AG08396 (cell line): Measurements from ENCODE around the gene TOP2B.
A peak's percentile ranks its signal among the peaks of the same experiment; 100 is the strongest.

ENCODE experiments used
- DNase-seq: peaks from one replicate; pipeline ENCODE4 v3.0.0; 2012; ENCODE audit warnings: low spot score, mixed read lengths

Gene TOP2B, protein sequence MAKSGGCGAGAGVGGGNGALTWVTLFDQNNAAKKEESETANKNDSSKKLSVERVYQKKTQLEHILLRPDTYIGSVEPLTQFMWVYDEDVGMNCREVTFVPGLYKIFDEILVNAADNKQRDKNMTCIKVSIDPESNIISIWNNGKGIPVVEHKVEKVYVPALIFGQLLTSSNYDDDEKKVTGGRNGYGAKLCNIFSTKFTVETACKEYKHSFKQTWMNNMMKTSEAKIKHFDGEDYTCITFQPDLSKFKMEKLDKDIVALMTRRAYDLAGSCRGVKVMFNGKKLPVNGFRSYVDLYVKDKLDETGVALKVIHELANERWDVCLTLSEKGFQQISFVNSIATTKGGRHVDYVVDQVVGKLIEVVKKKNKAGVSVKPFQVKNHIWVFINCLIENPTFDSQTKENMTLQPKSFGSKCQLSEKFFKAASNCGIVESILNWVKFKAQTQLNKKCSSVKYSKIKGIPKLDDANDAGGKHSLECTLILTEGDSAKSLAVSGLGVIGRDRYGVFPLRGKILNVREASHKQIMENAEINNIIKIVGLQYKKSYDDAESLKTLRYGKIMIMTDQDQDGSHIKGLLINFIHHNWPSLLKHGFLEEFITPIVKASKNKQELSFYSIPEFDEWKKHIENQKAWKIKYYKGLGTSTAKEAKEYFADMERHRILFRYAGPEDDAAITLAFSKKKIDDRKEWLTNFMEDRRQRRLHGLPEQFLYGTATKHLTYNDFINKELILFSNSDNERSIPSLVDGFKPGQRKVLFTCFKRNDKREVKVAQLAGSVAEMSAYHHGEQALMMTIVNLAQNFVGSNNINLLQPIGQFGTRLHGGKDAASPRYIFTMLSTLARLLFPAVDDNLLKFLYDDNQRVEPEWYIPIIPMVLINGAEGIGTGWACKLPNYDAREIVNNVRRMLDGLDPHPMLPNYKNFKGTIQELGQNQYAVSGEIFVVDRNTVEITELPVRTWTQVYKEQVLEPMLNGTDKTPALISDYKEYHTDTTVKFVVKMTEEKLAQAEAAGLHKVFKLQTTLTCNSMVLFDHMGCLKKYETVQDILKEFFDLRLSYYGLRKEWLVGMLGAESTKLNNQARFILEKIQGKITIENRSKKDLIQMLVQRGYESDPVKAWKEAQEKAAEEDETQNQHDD (N-terminal part only)

DNA sequence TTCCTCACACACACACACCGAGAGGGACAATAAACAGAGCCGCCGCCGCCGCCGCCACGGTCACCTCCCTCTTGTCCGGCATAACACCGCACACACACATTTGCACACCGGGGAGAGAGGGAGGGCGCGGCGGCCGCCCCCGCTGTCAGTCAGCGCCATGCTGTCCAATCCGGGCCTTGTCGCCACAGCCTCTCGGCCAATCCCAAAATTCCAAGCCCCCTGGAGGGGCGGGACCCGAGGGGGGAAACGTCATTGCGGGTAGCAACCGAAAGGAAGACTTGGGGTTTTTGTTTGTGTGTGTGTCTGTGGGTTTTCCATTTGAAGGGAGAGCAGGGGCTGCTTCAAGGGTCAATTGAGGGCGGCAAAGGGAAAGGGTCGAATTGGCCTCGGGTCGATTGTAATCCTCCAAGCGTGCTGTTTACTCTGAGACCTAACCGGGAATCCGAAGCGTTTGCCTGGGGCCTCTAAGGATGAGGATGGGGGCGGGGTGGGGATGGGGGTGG is at the start of gene TOP2B:
Gene TOP2B (minus strand): TSS at position 96 of the 503 bp plus-strand sequence. CDS start 610 bp downstream, outside the sequence.
- peak; percentile 98 for DNase-seq

DNA sequence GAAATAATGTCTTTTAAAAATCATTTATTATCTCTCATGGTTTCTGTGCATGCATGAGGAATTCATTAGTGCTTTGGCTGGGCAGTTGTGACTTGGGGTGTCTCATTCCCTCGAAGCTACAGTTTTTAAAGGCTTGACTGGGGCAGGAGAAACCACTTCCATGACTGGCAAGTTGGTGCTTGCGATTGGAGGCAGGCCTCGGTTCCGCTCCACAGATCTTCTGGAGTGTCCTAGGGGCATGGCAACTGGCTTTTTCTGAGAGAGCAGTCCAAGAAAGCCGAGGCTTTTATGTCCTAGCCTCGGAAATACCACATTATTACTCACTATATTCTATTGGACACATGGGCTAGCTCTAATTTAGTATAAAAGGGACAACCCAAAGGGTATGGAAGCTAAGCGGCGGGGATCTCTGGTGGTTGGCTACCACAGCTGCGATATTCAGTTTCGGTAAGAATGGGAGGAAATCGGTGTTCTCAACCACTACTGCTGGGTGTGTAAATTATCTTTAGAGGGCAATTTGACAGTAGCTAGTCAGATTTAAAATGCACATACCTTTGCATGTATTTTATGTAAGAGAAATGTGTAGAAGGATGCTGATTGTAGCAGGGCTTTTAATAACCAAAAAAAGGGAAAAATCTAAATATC is 48.8 kb upstream of the TOP2B start:
- no peak for DNase-seq

DNA sequence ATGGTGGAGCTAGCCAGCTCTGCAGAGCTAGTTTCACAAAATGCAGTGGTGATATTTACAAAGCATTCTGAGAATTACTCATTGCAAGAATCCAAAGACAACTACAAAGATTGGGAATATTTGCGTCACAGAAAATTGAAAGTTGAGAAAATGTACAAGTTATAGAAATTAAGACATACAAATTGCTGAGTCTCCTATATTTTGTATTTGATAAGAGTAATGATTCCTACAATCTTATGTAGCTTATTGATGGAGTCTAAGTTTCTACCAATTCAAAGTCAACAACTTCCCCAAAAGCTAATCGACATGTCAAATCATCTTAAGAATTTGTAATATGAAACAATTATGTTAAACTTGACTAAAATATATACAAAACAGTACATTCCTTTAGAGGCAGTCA is 46.4 kb upstream of the TOP2B start:
- DNase-seq, result no peak

DNA sequence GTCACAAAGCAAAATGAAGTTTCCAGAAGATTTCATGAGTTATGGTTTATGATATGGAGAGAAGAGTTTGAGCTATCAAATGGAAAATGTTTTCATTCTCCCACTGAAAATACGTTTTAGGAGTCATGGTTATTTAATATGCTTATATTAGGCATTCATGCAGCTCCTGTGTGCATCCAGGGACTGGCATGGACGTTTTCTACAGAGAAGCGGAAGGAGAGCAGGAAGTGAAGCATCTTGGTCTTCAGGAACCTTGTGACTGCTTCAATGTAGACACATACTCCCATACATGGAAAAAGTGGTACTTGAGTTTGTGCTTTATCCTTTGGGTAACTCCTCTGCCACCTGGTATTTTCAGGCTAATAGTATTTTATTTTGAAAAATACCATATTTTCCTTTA is 43.3 kb upstream of the TOP2B start:
- no peak for DNase-seq

DNA sequence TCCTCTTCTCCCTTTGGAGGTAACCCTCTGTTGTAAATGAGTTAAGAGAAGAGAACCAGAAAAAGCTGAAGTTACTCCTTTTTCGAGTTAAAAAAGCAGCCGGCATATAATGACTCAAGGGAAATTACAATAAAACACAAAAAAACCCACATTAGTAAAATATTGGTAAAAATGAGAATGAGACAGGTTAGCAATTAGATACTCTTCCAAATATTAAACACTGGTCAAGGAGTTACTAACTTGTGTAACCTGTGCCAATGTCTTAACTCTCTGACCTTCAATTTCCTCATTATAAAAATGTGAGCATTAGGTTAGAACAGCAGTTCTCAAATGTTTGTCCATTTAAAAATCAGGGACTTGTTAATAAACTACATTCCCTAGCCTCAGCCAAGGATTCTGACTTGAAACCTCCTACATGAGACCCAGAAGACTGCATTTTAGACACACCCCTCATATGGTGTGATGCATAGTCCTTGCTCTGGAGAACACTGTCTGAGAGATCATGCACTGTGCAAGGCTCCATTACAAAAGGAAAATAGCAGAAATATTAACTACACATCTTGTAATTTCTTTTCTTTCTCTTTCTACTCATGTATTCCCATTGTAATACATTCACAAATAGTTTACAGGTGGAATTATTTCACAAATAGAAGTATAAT is 42.7 kb upstream of the TOP2B start:
- no peak for DNase-seq

DNA sequence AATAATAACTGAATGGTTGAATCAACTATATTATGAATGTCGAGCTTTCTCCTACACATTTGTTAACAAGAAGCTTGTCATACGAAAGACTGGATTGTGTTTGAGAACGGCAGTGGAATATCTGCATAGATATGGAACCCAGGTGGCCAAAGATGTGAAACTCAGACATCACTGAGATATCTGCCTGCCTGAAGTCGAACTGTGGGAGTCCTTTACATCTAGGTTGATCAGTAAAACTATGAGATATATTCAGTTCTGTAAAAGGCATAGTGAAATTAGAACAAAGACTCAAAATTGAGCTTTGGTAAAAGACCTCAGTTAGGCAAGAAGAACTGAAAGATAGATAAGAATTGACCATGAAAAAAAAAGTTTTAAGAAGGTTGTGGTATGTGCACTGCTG is 41.5 kb upstream of the TOP2B start:
- no peak for DNase-seq

DNA sequence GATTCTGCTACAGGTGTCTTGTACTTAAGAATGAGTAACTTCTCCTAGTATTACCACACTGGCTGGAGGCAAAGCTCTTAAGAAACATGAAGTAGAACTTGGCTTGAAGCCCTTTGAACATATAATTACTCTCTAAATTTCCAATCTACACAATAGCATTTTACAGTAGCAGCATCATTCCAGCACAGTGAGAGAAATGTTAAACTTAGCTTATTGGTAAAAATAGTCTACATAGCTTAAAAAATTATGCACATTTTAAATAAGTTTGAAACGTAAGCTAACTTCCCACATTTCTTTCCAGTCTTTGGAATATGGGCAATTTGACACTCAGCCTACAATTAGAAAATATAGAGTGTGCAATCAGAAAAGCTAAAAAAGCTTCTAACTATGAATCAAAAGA is 32.8 kb upstream of the TOP2B start:
- DNase-seq, result no peak

DNA sequence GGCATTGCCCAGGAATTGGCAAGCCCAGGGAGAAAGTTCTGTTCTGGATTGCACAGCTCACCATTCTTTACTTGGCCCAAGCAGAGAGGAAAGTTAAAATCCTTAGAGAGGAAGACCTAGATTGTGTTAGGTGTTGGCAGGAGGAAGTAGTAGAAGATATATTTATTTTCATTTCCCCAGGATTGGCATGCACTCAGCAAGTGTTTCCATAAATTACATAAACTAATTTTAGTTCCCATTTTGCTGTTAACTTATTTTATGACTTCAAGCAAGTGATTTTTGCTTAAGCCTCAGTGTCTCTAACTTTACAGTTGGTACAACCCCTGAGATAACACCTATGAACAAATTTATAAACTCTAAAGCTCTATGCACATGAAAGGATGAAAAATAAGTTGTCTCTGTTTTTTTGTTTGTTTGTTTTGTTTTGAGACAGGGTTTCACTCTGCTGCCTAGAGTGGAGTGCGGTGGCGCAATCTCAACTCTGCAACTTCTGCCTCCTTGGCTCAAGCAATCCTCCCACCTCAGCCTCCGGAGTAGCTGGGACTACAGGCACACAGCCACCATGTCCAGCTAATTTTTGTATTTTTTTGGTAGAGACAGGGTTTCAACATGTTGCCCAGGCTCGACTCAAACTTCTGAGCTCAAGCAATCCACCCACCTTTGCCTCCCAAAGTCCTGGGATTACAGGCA is 31.2 kb upstream of the TOP2B start:
- DNase-seq, result no peak

DNA sequence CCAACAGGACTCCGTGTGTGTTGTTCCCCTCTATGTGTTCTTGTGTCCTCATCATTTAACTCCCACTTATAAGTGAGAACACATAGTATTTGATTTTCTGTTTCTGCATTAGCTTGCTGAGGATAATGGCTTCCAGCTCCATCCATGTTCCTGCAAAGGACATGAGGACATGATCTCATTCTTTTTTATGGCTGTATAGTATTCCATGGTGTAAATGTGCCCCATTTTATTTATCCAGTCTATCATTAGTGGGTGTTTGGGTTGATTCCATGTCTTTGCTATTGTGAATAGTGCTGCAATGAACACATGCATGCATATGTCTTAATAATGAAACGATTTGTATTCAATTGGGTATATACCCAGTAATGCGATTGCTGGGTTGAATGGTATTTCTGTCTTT is 28.5 kb upstream of the TOP2B start:
- DNase-seq, result no peak

DNA sequence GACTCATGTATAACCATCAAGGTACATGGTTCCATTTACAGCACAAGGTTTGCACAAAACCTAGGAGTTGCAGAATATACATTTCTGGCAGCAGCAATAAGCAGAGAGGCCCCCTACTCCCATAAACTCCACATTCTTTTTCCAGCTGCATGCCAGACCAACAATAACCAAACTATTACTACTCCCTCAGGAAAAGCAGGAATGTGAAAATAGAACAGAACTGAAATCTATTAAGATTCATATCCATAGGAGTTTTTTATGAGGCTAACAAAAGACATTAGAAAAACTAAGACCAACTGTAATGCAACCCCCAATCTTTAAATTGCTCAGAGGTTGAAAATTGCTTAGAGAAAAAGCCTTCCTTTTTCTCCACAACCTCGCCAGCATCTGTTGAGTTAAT is 27.6 kb upstream of the TOP2B start:
- no peak for DNase-seq

DNA sequence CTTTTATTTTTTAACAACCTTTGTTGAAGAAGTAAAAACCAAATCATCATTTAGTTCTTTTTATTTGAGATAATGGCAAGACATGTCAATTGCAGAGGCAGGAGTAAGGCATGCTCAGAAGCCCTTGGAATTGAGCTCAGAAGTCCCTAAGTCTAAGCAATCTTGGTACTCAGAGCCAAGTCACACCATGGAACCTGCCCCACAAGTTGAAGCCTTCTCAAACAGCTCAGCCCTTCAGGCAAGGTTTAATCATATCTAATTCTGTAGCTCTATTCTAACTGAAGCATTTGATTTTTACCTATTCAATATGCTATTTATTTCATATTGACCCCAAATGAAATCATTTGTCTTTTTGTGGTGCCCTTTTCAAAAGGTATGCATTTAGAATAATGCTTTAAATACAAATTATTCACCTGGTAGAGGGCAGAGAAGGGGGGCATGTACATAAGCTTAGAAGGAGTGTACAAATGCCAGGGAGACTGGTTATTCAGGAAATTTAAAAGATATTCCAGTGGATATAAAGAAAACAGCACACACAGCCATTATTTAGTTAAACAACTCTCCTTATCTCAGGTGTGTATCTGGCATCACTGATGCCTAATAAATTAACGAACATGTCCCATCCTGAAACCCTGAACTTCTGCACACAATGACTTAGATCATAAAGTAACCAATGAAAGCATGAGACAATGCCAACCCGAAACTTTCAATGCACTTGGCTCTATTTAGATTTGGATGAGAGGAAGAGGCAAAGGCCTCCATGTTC is 26.2 kb upstream of the TOP2B start:
- DNase-seq, result no peak

DNA sequence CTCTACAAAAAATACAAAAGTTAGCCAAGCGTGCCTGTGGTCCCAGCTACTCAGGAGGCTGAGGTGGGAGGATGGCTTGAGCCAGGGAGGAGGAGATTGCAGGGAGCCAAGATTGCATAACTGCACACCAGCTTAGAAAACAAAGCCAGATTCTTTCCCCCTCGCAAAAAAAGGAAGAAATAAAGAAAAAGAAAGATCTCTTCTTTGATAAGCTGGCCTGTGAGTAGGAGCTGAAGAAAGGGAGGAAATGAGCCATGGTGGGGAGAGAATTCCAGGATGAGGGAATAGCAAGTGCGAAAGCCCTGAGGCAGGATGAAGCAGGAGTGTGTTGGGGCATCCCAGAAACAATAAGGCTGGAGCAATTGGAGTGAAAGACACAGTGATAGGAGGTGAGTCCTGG is 24.5 kb upstream of the TOP2B start:
- no peak for DNase-seq

DNA sequence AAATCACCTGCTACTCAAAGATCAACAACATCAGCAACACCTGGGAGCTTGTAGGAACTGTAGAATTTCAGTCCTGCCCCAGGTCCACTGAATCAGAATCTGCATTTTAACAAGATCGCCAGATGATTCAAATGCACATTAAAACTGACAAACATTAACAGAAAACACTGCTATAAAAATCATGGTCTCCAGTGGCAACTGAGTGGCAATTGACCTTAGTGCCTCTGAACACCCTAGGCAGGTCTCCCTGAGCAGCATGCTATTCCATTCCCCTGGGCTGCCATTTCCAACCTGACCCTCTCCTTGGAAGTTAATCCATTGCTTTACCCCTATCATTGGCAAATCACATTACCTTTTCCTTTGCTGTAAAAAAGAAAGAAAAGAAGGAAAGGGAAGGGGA is 23.0 kb upstream of the TOP2B start:
- DNase-seq, result no peak

DNA sequence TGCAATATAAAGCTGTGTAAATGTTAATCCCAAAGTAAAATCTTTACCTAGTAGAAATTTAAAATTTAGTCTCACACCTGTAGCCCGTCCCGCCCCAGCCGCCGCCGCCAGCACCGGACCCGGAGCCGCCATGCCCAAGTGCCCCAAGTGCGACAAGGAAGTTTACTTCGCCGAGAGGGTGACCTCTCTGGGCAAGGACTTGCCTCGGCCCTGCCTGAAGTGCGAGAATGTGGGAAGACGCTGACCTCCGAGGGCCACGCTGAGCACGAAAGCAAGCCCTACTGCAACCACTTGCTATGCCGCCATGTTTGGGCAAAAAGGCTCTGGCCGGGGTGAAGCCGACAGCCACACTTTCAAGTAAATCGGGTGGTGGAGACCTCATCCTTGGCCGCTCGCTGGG is 22.1 kb upstream of the TOP2B start:
- no peak for DNase-seq

DNA sequence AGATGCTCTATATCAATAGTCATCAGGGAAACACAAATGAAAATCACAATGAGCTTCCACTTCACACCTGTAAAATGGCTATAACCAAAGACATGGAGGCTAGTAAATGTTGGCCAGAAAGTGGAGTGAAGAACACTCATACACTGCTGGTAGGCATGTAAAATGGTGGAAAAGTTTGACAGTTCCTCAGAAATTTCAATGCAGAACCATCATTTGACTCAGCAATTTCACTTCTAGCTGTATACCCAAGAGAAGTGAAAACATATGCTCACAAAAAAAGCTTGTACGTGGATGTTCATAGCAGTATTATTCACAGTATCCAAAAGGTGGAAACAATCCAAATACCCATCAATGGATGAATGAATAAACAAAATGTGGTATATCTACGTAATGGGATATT is 19.2 kb upstream of the TOP2B start:
- DNase-seq, result no peak

DNA sequence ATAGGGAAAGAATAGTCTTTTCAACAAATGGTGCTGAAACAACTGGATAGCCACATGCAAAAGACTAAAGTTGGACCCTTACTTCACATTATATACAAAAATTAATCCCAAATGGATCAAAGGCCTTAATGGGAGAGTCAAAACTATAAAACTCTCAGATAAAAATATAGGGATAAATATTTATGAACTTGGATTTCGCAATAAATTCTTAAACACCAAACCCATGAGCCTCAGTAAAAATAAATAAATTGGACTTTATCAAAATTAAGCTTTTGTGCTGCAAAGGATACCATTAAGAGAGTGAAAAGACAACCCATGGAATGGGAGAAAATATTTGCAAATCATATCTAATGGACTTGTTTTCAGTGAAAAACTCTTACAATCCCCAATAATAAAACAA is 18.7 kb upstream of the TOP2B start:
- no peak for DNase-seq

DNA sequence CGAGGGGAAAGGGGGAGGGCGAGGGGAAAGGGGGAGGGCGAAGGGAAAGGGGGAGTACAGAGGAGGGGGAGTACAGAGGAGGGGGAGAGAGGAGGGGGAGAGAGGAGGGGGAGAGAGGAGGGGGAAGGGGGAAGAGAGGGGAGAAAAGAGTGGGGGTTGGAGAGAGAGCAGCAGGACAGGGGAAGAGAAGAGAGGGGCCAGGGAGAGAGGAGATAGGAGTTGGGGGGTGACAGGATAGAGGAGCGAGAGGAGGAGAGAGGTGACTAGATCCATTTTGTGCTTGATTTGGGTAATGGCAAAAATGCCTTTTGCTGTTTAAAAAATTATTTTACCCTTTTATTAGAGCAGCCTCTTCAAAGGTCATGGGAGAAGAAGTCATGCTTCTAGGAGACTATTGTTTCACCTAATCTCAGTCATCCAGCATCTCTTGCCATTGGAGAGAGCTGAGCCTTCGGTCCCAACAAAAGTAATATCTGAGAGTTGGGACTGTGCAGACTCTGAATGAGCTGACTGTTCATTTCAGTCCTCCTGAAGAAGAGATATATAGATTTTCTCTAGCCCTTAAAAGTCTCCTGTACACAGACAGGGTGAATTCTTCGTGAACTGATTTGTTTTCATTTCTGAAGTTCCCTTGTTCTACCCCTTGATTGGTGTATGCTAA is 15.1 kb upstream of the TOP2B start:
- no peak for DNase-seq

DNA sequence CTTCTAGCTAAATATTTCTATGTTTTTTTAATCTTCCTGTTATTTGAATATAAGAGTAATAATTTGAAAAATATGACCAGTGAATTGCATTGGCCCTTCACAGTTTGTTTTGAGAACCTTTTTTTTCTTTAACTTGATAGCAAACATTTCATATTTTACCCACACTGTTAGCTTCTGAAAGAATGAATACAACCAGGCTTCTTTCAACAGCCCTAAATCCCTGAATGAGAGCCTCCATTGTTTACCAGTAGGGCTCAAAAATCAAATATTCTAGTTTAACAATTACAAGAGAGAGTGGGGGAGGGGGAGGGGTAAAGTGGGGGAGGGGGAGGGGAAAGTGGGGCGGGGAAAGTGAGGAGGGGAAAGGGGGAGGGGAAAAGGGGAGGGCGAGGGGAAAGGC is 14.5 kb upstream of the TOP2B start:
- no peak for DNase-seq

DNA sequence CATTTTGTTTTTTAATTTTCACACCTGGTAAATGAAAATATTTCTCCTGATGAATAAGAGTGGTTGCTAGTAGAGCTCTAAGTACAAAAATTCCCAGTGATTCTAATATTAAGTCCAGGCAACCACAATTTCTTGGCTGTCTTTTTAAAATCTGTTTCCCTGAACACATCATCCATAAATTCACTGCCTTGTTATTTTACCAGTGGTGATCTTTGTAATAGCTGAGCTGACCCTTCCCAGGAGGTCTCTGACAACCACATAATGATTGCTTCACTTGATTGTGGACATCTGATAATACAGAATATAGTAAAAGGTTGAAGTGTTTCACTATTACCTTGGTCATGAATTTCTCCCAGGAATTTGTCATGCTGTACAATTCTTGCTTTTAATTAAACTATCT is 13.9 kb upstream of the TOP2B start:
- DNase-seq, result no peak

DNA sequence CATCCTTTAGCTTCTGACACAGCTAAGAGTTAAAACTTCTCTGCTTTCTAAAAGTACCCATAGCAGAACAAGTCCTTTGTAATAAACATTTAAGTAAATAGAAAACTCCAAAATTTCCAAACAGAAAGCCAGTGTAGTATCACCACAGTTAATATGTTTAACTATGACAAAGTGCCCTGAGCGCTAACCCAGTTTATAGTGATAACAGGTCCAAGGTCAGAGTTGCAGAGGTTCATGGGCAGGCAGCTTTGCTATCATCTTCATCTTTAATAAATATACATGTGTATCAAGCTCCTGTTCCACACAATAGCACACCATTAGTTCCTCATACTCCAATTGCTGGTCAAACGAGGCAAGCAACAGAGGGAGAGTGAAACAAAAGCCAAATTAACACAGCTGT is 12.4 kb upstream of the TOP2B start:
- DNase-seq, result no peak
